ENCODE measurements around the gene PSMD2. TPM values are rescaled to one million over a fixed set of nuclear protein-coding genes. Genes with fewer than 3 reads are reported as not detected.

PSMD2 gene
- total RNA-seq, 1 experiment from 2014 or later, result 344 TPM

- no peak overlapping the region for H3K56ac ChIP-seq (ENCODE audit: insufficient read length, low read depth, low read length)
- no peak overlapping the region for H3T11ph ChIP-seq (ENCODE audit: low read length)
- no peak overlapping the region for H3K27ac ChIP-seq (ENCODE audit: insufficient read length, low read depth, low read length)
- Mint-ChIP-seq H3K36me3 (ENCODE audit: insufficient read depth in 1 of 3, low read depth in 3 of 3) (peaks cover 0 to 8% (median 2%) of the 10 kb centered on the region in 3 experiments; a peak in 3 of 7 replicates), H3K27ac (no peak overlapping the region), H3K4me3 (peak overlapping the region; percentile 62 to 68; a peak in 2 of 5 replicates), H3K9me3 (no peaks in the 10 kb centered on the region), H3K27me3 (ENCODE audit: low read depth) (peaks cover 59% of the 10 kb centered on the region), H3K4me1 (peaks cover 19 to 21% of the 10 kb centered on the region in 2 experiments)
- H3K4me2 ChIP-seq (ENCODE audit: insufficient read depth, insufficient read length, low read length), result peak overlapping the region; percentile 21
- H3K14ac ChIP-seq (ENCODE audit: insufficient read depth, low read length), result no peak overlapping the region
- no peak overlapping the region for H3K9ac ChIP-seq (ENCODE audit: extremely low read depth, insufficient read length, low read length)
- H4K8ac ChIP-seq (replicated peaks; ENCODE audit: insufficient read length, low read depth, low read length), result no peak overlapping the region
- H2BK120ac ChIP-seq (ENCODE audit: low read depth, low read length, poor library complexity, severe bottlenecking), result no peak overlapping the region
- H3K27me3 ChIP-seq (ENCODE audit: insufficient read depth, low read length), result peaks cover 14% of the 10 kb centered on the region; the same call in 1 of the 2 replicates
- H4K20me1 ChIP-seq (ENCODE audit: control insufficient read depth, insufficient read depth, insufficient read length), result no peaks in the 10 kb centered on the region
- no peaks in the 10 kb centered on the region for H3K79me2 ChIP-seq (ENCODE audit: insufficient read depth, low read length)
- H3K79me1 ChIP-seq (ENCODE audit: insufficient read depth, low read depth, low read length, poor library complexity, severe bottlenecking), result no peaks in the 10 kb centered on the region
- H2AK5ac ChIP-seq (ENCODE audit: insufficient read length, low read length), result no peak overlapping the region
- H2BK5ac ChIP-seq (ENCODE audit: insufficient read length, low read length), result no peak overlapping the region
- no peaks in the 10 kb centered on the region for H3K9me3 ChIP-seq (ENCODE audit: control insufficient read depth, low read depth, low read length)
- no peak overlapping the region for H2AFZ ChIP-seq (ENCODE audit: low read length)
- no peak for DNase-seq
- WGBS (ENCODE audit: extremely low coverage, insufficient read length, low lambda C conversion rate), result no CpG with 5 or more reads among the region's 5 CpGs
- peaks cover 21% of the 10 kb centered on the region for H3K23me2 ChIP-seq (ENCODE audit: insufficient read length, low read depth, low read length, poor library complexity, severe bottlenecking)
- H2BK12ac ChIP-seq (ENCODE audit: insufficient read length, low read depth, low read length), result no peak overlapping the region
- H3K4ac ChIP-seq (ENCODE audit: low read depth, low read length), result no peak overlapping the region
- H3K18ac ChIP-seq (ENCODE audit: insufficient read length, low read depth, low read length), result no peak overlapping the region
- no peak overlapping the region for H4K91ac ChIP-seq (ENCODE audit: insufficient read length, low read depth, low read length)
- TF ChIP-seq CTCF (conservative IDR thresholded peaks at IDR 0.05), result no peak
- no peak overlapping the region for H2BK15ac ChIP-seq (ENCODE audit: low read depth, low read length)
- no peaks in the 10 kb centered on the region for H3K4me1 ChIP-seq (ENCODE audit: insufficient read depth, low read length)
- H4K5ac ChIP-seq (ENCODE audit: insufficient read length, low read depth, low read length), result no peak overlapping the region
- H2BK20ac ChIP-seq (ENCODE audit: low read depth, low read length, poor library complexity, severe bottlenecking), result no peak overlapping the region
- H3K23ac ChIP-seq (ENCODE audit: insufficient read length, low read depth, low read length), result no peak overlapping the region
These were observed 40.1 kb upstream of the PSMD2 start for GRCh38 chr3:184258926-184259325.
